Measurements from ENCODE around the gene TCTN2.

GRCh38 chr12:123675436-123675835 lies 4.5 kb downstream of the TCTN2 start:
- TF ChIP-seq, protein P1, sequence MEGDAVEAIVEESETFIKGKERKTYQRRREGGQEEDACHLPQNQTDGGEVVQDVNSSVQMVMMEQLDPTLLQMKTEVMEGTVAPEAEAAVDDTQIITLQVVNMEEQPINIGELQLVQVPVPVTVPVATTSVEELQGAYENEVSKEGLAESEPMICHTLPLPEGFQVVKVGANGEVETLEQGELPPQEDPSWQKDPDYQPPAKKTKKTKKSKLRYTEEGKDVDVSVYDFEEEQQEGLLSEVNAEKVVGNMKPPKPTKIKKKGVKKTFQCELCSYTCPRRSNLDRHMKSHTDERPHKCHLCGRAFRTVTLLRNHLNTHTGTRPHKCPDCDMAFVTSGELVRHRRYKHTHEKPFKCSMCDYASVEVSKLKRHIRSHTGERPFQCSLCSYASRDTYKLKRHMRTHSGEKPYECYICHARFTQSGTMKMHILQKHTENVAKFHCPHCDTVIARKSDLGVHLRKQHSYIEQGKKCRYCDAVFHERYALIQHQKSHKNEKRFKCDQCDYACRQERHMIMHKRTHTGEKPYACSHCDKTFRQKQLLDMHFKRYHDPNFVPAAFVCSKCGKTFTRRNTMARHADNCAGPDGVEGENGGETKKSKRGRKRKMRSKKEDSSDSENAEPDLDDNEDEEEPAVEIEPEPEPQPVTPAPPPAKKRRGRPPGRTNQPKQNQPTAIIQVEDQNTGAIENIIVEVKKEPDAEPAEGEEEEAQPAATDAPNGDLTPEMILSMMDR (conservative IDR thresholded peaks at IDR 0.05; ENCODE audit: low read depth, low read length): no peak
- no peak for TF ChIP-seq EZH2 (IDR thresholded peaks at IDR 0.05; ENCODE audit: borderline replicate concordance, low read depth, low read length, poor library complexity, severe bottlenecking)
